ENCODE results near the gene GPC5.

- TF ChIP-seq POLR2A (IDR thresholded peaks at IDR 0.05) (no peak), CTCF (IDR thresholded peaks at IDR 0.05) (no peak)
Observed at GRCh38 chr13:91816263-91816807, 417.9 kb downstream of the GPC5 start.
